Measurements from ENCODE around the gene CCDC50. TPM values are rescaled to one million over a fixed set of nuclear protein-coding genes. Genes with fewer than 3 reads are reported as not detected.

CCDC50 gene
- total RNA-seq, 1 donor from 2014 or later, result 51.2 TPM

DNA sequence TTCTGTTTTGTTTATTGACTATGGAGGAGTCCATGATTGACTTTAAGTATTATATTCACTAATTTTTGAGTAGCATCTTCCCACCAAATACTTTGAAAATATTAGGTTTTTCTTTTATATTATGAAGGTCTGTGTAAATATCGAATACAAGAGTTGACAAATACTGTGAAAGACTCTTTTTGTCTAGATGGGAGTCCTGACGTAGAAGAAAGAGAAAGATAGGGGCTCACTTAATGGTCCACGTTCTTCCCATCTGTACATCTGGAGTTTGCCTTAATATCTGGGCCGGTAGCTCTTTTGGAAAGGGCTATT is 8.9 kb downstream of the CCDC50 start:
- no peak overlapping the region for H3K27ac Mint-ChIP-seq
- no peak overlapping the region for H3K4me2 ChIP-seq

DNA sequence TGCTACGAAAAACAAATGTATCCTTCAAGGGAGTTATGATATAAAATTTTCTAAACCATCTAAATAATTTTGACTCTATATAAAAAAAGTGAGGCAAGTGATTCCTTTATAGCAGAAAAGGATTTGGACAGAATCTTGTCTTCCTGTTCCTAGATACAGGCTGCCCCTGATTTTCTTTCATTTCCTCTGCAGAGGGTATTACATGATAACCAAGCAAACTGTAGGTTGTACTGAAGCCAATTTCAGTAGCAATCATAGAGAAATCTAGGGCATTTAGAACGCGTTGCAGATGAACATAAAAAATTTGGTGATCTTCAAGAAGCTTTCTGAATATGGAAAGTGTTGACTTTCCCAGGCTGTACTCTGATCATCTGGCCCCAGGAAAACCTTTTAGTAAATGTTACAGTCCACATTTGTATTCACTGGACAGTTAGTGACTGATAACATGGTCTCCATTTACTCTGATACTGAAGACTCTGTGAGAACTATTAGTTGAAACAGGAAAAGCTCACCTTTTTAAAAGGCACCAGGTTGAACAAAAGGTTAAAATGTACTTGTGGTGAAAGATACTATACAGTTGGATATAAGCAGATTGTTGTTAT is 10.2 kb downstream of the CCDC50 start:
- TF ChIP-seq EZH2 (IDR thresholded peaks at IDR 0.05) (no peak), EZH2phosphoT487 (IDR thresholded peaks at IDR 0.05) (no peak)
- TF ChIP-seq, protein P1, sequence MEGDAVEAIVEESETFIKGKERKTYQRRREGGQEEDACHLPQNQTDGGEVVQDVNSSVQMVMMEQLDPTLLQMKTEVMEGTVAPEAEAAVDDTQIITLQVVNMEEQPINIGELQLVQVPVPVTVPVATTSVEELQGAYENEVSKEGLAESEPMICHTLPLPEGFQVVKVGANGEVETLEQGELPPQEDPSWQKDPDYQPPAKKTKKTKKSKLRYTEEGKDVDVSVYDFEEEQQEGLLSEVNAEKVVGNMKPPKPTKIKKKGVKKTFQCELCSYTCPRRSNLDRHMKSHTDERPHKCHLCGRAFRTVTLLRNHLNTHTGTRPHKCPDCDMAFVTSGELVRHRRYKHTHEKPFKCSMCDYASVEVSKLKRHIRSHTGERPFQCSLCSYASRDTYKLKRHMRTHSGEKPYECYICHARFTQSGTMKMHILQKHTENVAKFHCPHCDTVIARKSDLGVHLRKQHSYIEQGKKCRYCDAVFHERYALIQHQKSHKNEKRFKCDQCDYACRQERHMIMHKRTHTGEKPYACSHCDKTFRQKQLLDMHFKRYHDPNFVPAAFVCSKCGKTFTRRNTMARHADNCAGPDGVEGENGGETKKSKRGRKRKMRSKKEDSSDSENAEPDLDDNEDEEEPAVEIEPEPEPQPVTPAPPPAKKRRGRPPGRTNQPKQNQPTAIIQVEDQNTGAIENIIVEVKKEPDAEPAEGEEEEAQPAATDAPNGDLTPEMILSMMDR (IDR thresholded peaks at IDR 0.05), result no peak
- H3K79me2 ChIP-seq (ENCODE audit: low read depth), result peaks cover 95% of the 10 kb centered on the region
- no peaks in the 10 kb centered on the region for H4K20me1 ChIP-seq (ENCODE audit: low read depth)
- no peaks in the 10 kb centered on the region for H3K36me3 ChIP-seq
- H3K36me3 Mint-ChIP-seq, result peaks cover 29% of the 10 kb centered on the region
- peaks cover 3% of the 10 kb centered on the region for H3K4me1 Mint-ChIP-seq
- H3K9me3 Mint-ChIP-seq, result peaks cover 30% of the 10 kb centered on the region
- H3K4me3 ChIP-seq, result no peak overlapping the region
- H3K9ac ChIP-seq, result no peak overlapping the region
- no peaks in the 10 kb centered on the region for H3F3A ChIP-seq (ENCODE audit: low read depth)
- H3K4me2 ChIP-seq, result no peak overlapping the region
- no peak for DNase-seq (ENCODE audit: low spot score)
- peaks cover 4% of the 10 kb centered on the region for H3K4me1 ChIP-seq
- no peaks in the 10 kb centered on the region for H3K27me3 Mint-ChIP-seq (ENCODE audit: insufficient read depth, low read depth)
- no peaks in the 10 kb centered on the region for H3K9me3 ChIP-seq (ENCODE audit: low read depth)
- H3K27ac Mint-ChIP-seq, result no peak overlapping the region
- H3K4me3 Mint-ChIP-seq, result no peak overlapping the region
- no peaks in the 10 kb centered on the region for H3K27me3 ChIP-seq
- H3K27ac ChIP-seq, result no peak overlapping the region
- no peak overlapping the region for H2AFZ ChIP-seq (replicated peaks)

More for the DNA sequence above, 8.9 kb downstream of the CCDC50 start:
- DNase-seq (ENCODE audit: low spot score), result no peak
- Mint-ChIP-seq H3K36me3 (peaks cover 26% of the 10 kb centered on the region), H3K27me3 (ENCODE audit: insufficient read depth, low read depth) (no peaks in the 10 kb centered on the region), H3K4me1 (peaks cover 3% of the 10 kb centered on the region), H3K4me3 (no peak overlapping the region), H3K9me3 (peaks cover 28% of the 10 kb centered on the region)
- Histone ChIP-seq H3K9ac (no peak overlapping the region), H3K4me1 (peaks cover 15% of the 10 kb centered on the region), H3F3A (ENCODE audit: low read depth) (no peaks in the 10 kb centered on the region), H2AFZ (replicated peaks) (no peak overlapping the region), H3K9me3 (ENCODE audit: low read depth) (no peaks in the 10 kb centered on the region), H3K36me3 (no peaks in the 10 kb centered on the region), H3K4me3 (no peak overlapping the region), H3K79me2 (ENCODE audit: low read depth) (peaks cover 96% of the 10 kb centered on the region), H3K27me3 (no peaks in the 10 kb centered on the region), H3K27ac (no peak overlapping the region), H4K20me1 (ENCODE audit: low read depth) (no peaks in the 10 kb centered on the region)
- TF ChIP-seq EZH2phosphoT487 (IDR thresholded peaks at IDR 0.05), result no peak
- no peak for TF ChIP-seq EZH2 (IDR thresholded peaks at IDR 0.05)
- TF ChIP-seq, protein P1 (IDR thresholded peaks at IDR 0.05), result no peak

DNA sequence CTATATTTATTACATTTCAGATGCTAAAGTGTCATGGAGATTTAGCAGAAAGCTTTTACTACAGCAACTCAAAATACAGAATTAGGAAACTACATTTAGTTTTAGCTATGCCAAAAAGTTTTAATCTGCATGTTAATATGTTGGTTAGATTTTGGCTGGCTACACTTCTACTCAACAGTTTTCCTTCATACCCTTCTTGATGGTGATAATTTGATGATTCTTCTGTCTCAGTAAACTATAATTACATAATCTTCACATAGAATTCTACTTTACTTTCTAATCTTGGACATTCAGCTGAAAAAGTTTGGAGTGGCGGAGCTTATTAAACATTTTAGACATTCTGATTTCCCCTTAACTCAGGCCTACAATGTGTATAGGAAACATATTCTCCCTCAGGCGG is 11.2 kb downstream of the CCDC50 start:
- no peak overlapping the region for H3K4me3 ChIP-seq
- H2AFZ ChIP-seq (replicated peaks), result no peak overlapping the region
- H3K9ac ChIP-seq, result no peak overlapping the region
- TF ChIP-seq EZH2phosphoT487 (IDR thresholded peaks at IDR 0.05) (no peak), EZH2 (IDR thresholded peaks at IDR 0.05) (no peak)
- TF ChIP-seq, protein P1 (IDR thresholded peaks at IDR 0.05), result no peak
- Mint-ChIP-seq H3K9me3 (peaks cover 26% of the 10 kb centered on the region), H3K4me3 (no peak overlapping the region), H3K36me3 (peaks cover 25% of the 10 kb centered on the region), H3K27ac (no peak overlapping the region), H3K4me1 (peaks cover 3% of the 10 kb centered on the region), H3K27me3 (ENCODE audit: insufficient read depth, low read depth) (no peaks in the 10 kb centered on the region)
- H3K4me1 ChIP-seq, result no peaks in the 10 kb centered on the region
- peaks cover 5% of the 10 kb centered on the region for H4K20me1 ChIP-seq (ENCODE audit: low read depth)
- H3K27me3 ChIP-seq, result no peaks in the 10 kb centered on the region
- no peak overlapping the region for H3K27ac ChIP-seq
- H3K36me3 ChIP-seq, result no peaks in the 10 kb centered on the region
- H3K79me2 ChIP-seq (ENCODE audit: low read depth), result peaks cover 95% of the 10 kb centered on the region
- DNase-seq (ENCODE audit: low spot score), result no peak
- no peaks in the 10 kb centered on the region for H3K9me3 ChIP-seq (ENCODE audit: low read depth)
- H3F3A ChIP-seq (ENCODE audit: low read depth), result no peaks in the 10 kb centered on the region
- no peak overlapping the region for H3K4me2 ChIP-seq

Data from neural progenitor cell (in vitro differentiated cells).